GM21786 (cell line): ENCODE results near the gene HDAC6.
"Not testable (repeated sequence)": the region's sequence is repeated elsewhere in the genome, so short reads cannot be mapped to it uniquely, and the experiment has no call there.

Source experiments
- ATAC-seq: cut with Tn5 transposase; IDR thresholded peaks from one replicate; pipeline ENCODE4 v1.9.1; 2021; ENCODE audit not compliant: unreplicated experiment

HDAC6 gene

DNA sequence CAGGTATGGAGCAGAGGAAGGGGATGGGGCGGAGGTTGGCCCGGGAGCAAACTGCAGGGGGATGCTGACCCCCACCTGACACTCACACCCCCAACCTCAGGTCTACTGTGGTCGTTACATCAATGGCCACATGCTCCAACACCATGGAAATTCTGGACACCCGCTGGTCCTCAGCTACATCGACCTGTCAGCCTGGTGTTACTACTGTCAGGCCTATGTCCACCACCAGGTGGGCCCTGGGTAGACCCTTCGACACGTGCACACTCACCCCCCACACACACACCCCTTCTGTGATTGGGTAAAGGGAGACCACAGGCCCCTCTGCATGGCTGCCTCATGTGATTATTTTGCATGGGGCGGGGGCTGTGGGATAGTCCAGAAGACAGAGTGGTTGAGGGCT lies 22.2 kb downstream of the HDAC6 start:
- no peak for ATAC-seq

DNA sequence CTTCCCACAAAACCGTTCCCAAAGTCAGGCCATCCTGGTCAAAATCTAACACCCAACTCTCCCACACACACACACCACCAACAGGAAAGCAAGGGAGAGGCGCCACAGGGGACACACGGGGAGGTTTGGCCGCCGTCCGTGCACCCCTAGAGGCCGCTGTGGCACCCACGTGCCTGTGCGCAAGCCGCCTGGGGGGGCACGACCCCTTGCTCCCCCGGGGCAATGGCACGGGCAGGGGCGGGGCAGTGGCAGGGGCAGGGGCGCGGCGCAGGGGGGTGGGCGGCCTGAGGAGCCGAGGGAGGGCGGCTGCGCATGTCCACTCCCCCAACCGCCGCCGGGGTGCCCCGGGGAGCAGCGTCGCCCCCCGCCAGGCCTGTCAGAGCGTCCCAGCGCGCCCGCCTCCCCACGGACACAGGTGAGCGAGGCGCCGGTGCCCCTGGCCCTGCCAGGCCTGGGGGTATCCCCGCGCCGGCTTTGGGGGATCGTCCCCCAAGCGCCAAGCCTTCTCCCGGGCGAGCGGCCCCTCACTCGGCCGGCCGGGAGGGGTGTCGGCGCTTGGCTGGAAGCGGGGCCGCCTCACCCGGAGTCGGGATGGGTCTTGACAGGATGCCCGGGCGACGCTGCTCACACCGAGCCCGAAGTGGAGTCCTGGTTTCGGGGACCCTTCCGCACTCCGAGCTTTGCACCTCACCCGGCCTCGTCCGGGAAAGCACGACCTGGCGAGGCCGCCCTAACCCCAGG lies 24.4 kb downstream of the HDAC6 start, which contains the start of gene ERAS:
ERAS (plus strand) TSS at position 379 of the 741 bp plus-strand sequence. CDS start 2,611 bp downstream, outside the sequence.
- ATAC-seq, result no peak

DNA sequence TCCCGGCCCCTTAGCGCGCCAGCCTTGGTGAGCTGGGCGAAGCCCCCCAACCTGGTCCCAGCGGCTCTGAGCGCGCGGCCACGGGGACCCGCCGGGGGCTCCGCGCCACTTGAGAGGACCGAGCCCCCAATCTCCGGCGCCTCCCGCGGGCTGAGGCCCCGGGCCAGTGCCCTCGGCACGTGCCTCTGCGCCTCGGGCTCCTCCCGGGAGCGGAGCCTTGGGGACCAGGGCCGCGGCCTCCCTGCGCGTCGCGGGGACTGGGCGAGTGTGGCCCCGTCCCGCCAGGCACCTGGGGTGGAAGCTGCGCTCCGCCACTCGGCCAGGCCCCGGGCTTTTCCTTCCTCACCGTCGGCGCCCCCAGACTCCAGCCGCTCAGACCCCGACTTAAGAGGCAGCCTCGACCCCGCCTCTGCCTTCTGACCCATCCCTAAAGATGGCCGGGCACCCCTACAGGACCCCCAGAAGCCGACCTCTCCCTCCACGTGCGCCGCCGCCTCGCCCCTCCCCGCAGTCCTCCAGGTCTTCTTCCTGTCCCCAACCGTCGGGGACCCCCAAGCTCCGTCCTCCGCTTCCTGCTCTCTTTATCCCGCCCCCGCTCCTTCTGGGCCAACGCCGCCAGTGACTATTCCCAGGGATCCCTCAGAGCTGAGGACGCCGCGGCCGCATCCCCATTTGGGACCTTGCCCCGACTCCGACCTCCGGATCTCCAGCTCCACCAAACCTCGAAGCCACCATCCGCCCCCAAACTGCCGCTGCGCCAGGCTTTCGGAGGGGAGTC lies 25.2 kb downstream of the HDAC6 start:
- ATAC-seq, result no peak

DNA sequence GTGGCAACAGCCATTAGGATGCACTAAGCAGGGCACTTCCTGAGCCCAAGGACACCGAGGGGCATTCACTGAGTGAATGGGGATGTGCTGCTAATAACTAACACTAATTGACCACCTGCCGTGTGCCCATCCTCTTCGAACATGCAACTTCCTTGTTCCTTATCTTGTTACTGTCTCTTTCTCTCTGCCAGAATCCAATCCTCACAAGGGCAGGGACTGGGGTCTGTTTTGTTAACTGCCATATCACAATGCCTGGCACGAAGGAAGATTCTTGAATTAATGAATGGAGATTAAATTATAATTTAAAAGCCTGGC lies 25.7 kb downstream of the HDAC6 start:
- ATAC-seq, result no peak

DNA sequence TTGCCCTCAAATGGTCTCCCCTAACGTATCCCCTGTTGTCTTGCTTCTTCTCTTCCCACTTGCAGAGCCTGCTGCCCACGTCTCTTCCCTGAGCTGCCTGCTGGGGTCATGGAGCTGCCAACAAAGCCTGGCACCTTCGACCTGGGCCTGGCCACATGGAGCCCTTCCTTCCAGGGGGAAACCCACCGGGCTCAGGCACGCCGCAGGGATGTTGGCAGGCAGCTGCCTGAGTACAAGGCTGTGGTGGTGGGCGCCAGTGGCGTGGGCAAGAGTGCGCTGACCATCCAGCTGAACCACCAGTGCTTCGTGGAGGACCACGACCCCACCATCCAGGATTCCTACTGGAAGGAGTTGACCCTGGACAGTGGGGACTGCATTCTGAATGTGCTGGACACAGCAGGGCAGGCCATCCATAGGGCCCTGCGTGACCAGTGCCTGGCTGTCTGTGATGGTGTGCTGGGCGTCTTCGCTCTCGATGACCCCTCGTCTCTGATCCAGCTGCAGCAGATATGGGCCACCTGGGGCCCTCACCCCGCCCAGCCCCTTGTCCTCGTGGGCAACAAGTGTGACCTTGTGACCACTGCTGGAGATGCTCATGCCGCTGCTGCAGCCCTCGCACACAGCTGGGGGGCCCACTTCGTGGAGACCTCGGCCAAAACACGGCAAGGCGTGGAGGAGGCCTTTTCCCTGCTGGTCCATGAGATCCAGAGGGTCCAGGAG lies 27.3 kb downstream of the HDAC6 start:
- no peak for ATAC-seq

DNA sequence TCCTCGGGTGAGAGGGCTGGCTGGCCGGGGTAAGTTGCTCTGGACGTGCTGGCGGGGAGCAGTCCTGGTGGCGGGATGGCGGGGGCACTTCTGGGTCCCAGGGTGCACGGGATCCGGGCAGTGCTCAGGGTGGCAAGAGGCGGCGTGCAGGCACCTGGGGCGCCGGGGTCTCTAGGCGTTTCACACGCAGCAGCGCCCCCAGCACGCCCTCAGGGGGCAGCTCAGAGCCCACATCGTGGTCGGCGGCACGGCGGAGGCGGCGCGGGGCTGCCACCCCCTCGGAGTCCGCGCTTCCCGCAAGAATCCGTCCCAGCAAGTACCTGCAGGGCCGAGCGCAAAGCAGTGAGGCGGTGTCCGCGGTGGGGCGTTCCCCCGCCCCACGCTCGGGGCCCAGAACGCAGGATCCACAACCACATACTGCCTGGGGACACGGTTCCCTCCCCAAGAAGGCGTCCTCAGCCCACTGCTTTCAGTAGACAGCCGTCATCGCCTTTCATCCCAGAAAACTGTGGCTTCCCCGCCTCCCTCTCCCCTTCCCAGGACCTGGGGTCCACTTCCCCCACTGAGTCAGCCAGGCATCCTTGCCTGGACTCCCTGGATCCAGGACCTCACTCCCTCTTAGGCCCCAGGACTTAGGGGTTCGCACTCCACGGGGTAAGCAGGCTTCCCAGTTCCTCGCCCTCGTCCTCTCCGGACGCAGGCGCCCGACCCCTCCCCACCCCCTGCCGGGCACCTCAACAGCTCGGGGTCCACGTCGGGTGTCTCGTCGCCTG lies 29.5 kb downstream of the HDAC6 start:
- no peak for ATAC-seq

DNA sequence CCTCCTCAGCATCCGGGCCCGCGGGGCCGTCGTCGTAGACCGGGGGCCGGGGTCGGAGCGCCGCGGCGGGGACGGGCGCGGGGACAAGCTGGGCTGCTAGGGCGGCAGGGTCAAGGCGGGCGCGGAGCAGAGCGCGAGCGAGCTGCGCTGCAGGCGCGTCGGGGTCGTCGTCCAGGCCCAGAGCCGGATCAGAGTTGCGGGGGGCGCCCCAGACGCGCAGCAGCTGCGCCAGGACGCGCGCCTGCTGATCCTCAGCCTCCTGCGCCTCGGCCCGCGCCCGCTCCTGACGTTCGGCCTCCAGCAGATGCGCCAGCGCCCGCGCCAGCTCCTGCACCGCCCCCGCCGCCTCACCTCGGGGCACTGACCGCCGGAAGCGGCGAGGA lies 30.0 kb downstream of the HDAC6 start:
- no peak for ATAC-seq

DNA sequence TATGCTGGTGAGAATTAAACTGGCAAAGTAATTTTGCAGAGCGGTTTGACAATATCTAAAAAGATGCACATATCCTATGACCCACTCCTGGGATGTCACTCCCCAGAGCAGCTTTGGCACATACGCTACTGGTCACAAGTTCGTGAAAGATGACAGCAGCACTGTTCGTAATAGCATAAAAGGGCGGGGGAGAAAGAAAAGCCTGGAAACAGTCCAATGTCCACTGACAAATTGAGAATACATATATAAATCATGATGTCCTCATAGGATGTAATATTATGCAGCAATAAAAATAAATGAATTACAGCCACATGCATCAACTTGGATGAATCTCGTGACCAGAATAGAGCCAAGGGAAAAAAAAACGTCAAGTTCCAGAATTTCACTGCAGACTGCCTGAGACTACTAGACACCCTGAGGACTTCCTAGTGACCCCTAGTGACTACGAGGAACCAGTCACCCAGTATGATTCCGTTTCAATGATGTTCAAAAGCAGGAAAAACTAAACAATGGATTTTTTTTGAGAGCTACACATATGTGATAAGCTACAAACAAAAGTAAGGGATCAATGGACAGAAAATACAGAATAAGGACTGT lies 31.8 kb downstream of the HDAC6 start:
- ATAC-seq, result no peak

DNA sequence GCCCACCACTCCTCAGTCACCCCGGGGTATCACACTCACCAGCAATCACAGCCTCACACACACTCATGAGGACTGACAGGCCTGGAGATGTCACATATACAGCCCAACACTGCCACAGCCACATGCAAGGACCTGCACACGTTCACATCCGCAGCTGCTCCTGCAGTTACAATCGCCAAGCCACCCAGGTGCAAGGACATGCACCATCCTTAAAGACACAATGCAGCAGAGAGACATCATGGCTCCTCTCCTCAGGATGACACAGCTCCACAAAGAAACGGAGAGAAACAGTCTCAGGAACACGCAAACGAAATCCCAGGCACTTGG lies 32.5 kb downstream of the HDAC6 start:
- ATAC-seq, result no peak

DNA sequence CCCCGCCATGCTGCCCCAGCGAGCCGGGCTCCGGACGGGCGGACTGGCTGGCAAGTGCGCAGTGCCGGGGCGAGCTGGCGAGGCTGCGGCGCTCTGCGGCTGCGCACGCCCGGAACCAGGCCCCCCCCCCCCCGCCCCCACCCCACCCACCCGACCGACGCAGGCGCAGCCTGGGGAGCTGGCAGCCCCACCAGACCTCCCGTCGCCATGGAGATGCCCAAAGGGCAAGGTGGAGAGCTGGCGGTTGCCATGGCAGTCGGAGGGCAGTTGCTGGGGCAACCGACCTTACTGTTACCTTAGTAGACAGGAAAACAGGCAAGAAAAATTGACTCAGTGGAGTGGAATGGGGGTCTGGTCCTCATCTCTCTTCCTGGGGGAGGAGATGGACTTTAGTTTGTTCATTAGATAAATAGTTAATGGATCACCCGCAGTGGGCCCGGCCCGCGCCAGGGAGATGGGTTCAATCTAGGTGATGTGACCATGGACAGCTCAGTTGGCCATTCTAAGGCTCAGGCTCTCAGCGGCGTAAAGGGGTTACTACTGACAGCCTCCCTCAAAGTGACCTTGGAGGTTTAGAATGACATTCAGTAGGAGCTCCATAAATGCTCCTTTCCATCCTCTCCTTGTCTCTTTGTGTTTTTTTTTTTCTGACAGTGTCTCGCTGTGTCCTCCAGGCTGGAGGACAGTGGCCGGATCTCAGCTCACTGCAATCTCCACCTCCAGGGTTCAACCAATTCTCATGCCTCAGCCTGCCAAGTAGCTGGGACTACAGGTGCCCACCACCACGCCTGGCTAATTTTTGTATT lies 33.9 kb downstream of the HDAC6 start, which contains the start of gene PCSK1N:
PCSK1N (minus strand) TSS at position 87 of the 806 bp plus-strand sequence; CDS start at position 9, 78 bp downstream.
- no peak for ATAC-seq

DNA sequence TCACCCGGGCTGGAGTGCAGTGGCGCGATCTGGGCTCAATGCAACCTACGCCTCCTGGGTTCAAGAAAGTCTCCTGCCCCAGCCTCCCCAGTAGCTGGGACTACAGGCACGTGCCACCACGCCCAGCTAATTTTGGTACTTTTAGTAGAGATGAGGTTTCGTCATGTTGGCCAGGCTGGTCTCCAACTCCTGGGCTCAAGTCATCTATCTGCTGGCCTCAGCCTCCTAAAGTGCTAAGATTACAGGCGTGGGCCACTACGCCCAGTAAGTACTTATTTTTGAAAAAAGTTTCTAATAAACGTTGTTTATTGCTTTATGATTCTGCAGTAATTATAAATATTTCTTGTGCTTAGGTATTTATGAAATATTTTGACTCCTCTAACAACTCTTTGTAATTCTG lies 37.8 kb downstream of the HDAC6 start:
- ATAC-seq, result no peak

DNA sequence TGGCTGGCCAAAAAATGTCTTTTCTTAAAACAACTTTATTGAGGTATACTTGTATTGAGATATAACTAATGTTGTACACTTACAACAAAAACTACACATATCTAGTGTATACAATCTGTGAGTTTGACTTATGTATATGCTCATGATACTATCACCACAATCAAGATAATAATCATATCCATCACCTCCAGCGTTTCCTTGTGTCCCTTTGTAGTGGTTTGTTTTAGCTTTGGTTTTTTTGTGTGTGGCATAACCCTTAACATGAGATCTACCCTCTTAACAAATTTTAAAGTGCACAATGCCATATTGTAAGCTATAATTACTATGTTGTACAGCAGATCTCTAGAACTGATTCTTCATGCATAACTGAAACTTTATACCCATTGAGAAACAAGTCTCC lies 47.0 kb downstream of the HDAC6 start:
- ATAC-seq, result no peak

DNA sequence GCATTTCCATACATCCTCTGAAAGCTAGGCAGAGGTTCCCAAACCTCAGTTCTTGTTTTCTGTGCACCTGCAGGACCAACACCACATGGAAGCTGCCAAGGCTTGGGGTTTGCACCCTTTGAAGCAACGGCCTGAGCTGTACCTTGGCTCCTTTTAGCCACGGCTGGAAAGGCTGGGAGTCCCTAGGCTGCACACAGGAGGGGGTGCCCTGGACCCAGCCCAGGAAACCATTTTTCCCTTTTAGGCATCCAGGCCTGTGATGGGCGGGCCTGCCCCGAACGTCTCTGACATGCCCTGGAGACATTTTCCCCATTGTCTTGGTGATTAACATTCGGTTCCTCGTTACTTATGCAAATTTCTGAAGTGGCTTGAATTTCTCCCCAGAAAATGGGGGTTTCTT lies 51.0 kb downstream of the HDAC6 start:
- no peak for ATAC-seq

DNA sequence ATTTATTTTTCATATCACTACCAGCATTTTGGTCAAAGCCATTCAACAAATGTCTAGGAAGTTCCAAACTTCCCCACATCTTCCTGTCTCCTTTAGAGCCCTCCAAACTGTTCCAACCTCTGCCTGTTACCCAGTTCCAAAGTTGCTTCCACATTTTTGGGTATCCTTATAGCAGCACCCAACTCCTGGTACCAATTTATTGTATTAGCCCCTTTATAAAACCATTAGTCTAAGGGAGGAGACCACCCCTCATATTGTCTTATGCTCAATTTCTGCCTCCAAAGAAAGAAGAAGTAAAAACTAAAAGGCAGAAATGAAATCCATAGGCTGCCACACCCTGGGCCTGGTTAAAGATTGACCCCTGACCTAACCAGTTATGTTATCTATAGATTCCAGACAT lies 51.6 kb downstream of the HDAC6 start:
- ATAC-seq, result not testable (repeated sequence)

DNA sequence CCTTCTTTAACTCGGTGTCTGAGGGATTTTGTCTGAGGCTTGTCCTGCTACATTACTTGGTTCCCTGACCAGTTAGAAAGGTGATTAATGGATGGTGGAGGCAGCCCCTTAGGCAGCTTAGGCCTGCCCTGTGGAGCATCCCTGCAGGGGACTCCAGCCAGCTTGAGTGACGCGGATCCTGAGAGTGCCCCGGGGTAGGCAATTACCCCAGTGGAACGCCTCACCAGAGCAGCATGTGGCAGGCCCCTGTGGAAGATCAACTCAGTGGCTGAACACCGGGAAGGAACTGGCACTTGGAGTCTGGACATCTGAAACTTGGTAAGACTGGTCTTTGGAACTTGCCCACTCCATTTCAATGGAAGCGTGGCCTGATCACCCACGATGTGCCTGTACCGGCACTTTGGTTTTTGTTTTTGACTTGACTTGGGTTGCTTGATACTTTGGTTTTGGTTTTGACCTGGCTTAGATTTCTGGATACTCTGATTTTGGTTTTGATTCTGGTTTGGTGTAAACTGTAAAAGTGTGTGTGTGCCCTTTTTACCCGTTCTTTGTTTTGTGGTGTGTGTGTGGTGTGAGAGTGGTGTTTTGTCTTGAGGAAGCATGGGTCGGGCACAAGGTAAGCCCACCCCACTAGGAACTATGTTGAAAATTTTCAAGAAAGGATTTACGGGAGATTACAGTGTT lies 52.4 kb downstream of the HDAC6 start:
- ATAC-seq, result not testable (repeated sequence)

DNA sequence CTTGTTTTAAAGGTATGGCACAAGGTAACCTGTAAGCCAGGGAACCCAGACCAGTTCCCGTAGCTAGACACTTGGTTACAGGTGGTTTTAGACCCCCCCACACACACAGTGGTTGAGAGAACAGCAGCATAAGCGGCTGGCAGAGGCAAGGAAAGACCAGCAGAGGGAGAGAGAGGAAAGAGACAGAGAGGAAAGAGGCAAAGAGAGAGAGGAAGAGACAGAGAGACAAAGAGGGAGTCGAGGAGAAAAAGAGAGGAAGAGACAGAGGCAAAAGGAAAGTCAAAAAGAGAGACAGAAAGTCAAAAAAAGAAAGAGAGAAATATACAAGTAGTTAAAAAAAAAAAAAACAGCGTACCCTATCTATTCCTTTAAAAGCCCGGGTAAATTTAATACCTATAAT lies 53.0 kb downstream of the HDAC6 start:
- no peak for ATAC-seq

DNA sequence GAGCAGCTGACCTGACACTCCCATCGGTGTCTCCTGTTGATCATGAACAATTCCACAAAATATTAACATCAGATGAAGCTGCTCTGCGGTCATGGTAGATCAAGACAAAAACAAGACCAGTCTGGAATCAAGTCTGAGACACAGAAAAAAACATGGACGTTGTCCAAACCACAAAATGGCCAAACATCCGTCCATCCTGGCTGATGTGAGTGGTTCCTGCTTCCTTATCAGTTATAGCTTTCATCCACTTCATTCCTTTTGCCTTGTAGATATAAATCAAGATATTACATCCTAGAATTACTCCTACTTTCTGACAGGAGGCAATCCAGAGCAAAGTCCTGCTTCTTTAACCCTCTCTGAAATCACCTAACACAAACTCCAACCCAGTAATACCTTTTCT lies 62.3 kb downstream of the HDAC6 start:
- ATAC-seq, result no peak

DNA sequence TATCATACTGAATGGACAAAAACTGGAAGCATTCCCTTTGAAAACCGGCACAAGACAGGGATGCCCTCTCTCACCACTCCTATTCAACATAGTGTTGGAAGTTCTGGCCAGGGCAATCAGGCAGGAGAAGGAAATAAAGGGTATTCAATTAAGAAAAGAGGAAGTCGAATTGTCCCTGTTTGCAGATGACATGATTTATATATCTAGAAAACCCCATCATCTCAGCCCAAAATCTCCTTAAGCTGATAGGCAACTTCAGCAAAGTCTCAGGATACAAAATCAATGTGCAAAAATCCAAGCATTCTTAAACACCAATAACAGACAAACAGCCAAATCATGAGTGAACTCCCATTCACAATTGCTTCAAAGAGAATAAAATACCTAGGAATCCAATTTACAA lies 70.2 kb downstream of the HDAC6 start:
- ATAC-seq, result not testable (repeated sequence)
